Neural crest cell (in vitro differentiated cells): Measurements from ENCODE around the gene NOTUM. TPM values are rescaled to one million over a fixed set of nuclear protein-coding genes. Genes with fewer than 3 reads are reported as not detected.

Source experiments
- DNase-seq: peaks from one replicate; pipeline ENCODE4 v3.0.0; 2021; ENCODE audit warnings: low read depth, mixed read lengths, low spot score
- H3K27ac Mint-ChIP-seq: one replicate; pipeline ENCODE4 v1.8.0; 2021; ENCODE audit warnings: mild to moderate bottlenecking, mixed read lengths; ENCODE audit not compliant: unreplicated experiment
- H3K27me3 Mint-ChIP-seq: 2 replicates; pipeline ENCODE4 v1.8.0; 2021; ENCODE audit warnings: low read depth, mild to moderate bottlenecking, mixed read lengths
- H3K36me3 Mint-ChIP-seq: 2 replicates; pipeline ENCODE4 v1.8.0; 2021; ENCODE audit warnings: low read depth, mild to moderate bottlenecking, mixed read lengths
- H3K4me1 Mint-ChIP-seq: 2 replicates; pipeline ENCODE4 v1.8.0; 2021; ENCODE audit warnings: mixed read lengths
- H3K4me3 Mint-ChIP-seq: one replicate; pipeline ENCODE4 v1.8.0; 2021; ENCODE audit warnings: mild to moderate bottlenecking, mixed read lengths
- H3K9me3 Mint-ChIP-seq: 2 replicates; pipeline ENCODE4 v1.8.0; 2021; ENCODE audit warnings: mixed read lengths
- CTCF ChIP-seq: fragments of 200-600 bp; sonication (generic); conservative IDR thresholded peaks from 2 replicates; pipeline ENCODE4 v1.5.0; 2021; ENCODE audit warnings: antibody characterized with exemption, mild to moderate bottlenecking
- total RNA-seq: library from RNA; stranded (reverse); gene quantifications from 2 replicates; pipeline ENCODE4 v1.2.1, GENCODE V29; 2021

NOTUM gene
- total RNA-seq, 1 donor from 2014 or later, result 6.3 TPM

GRCh38 chr17:81939218-81939617 lies 21.8 kb downstream of the NOTUM start:
- Mint-ChIP-seq H3K36me3 (no peaks in the 10 kb centered on the region), H3K27ac (no peak overlapping the region), H3K9me3 (no peaks in the 10 kb centered on the region), H3K27me3 (no peaks in the 10 kb centered on the region), H3K4me3 (peak overlapping the region; percentile 31), H3K4me1 (peaks cover 26% of the 10 kb centered on the region)
- no peak for DNase-seq
- no peak for TF ChIP-seq CTCF

DNA sequence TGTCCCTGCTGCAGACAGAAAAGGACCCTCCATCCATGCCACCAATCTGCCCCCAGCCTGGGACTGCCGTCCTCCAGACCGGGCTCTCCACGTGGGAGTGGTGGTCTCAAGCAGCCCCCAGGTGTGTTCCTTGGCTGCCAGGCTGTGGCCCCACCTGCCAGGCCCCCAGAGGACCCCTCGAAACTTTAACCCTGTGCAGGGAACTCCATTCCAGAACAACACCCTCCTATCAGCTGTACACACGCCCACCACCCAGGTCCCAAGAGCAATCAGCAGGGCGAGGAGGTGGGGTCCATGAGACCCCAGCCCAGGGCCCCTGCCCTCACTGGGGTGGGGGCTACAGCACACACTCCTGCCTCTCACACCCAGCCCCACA lies 25.3 kb downstream of the NOTUM start:
- Mint-ChIP-seq H3K4me3 (peak overlapping the region; percentile 84), H3K4me1 (peaks cover 23% of the 10 kb centered on the region), H3K27me3 (no peaks in the 10 kb centered on the region), H3K27ac (no peak overlapping the region), H3K36me3 (no peaks in the 10 kb centered on the region), H3K9me3 (no peaks in the 10 kb centered on the region)
- no peak for TF ChIP-seq CTCF
- no peak for DNase-seq

DNA sequence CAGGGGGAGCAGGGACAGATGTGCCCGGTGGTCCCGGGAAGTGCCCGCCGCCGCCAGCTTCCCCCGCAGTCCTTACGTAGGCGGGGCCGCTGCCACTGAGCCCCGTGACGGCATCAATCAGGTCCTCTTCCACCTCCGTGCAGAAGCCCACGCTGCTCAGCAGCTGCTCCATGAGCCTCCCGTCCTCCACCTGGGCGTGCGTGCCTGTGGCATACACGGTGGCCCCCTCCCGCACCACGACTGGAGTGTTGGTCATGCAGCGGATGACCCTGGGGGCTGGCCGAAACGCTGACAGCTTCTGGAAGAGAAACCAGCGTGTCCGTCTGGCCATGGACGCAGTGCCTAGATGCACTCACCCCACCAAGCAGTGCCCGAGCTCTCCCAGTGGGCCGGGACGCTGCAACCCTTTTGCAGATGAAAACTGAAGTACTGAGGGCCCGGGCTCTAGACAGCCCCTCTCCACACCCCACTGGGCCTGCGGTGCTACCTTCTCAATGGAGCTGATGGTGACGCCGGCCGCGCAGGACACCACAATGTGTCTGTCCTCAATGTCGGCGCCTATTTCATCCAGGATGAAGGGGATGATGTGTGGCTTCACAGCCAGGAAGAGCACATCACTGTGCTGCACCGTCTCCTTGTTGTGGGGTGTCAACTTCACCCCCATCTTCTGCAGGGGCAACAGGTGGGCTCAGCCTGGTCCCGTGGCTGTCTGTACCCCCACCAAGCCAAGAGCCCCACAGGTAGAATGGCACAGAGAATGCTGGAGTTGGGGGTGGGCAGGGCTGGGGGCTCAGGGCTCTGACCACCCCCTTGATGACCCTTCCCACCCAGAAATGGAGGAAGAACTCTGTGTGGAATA lies 25.9 kb downstream of the NOTUM start:
- no peak overlapping the region for H3K27ac Mint-ChIP-seq

DNA sequence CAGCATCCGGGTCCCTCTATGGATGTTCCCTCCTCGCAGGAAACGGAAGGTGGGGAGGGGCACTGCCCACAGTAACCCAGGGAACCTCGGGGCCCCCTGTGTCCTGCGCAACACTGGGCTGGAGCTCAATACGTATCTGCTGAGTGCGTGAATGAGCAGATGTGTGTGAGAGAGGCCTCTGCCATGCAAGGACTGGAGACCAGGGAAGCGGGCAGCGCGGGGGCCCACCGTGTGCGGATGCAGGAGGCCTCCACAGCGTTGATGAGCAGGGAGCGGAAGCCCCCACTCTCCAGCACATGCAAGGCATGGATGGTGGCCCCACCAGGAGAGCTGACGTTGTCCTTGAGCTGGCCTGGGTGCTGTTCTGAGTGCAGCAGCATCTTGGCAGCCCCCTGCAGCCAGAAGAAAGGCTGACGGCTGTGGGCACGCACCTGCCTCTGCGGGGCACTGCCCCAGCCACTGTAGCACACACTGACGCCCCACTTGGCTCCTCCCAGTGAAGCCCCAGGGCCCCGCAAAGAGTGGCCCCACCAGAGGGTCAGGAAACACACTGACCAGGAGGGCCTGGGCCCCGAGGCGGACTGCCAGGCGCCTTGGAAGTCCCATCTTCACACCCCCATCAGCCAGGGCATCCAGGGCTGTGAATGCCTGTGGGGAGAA lies 26.8 kb downstream of the NOTUM start:
- no peaks in the 10 kb centered on the region for H3K9me3 Mint-ChIP-seq
- H3K4me1 Mint-ChIP-seq, result peaks cover 23% of the 10 kb centered on the region
- DNase-seq, result no peak
- peaks cover 2% of the 10 kb centered on the region for H3K27me3 Mint-ChIP-seq
- H3K36me3 Mint-ChIP-seq, result no peaks in the 10 kb centered on the region
- TF ChIP-seq CTCF, result no peak
- H3K27ac Mint-ChIP-seq, result no peak overlapping the region
- peak overlapping the region; percentile 74 for H3K4me3 Mint-ChIP-seq

More for the DNA sequence above, 25.9 kb downstream of the NOTUM start:
- Mint-ChIP-seq H3K4me3 (peak overlapping the region; percentile 84), H3K9me3 (no peaks in the 10 kb centered on the region), H3K27me3 (no peaks in the 10 kb centered on the region), H3K4me1 (peaks cover 23% of the 10 kb centered on the region), H3K36me3 (no peaks in the 10 kb centered on the region)
- no peak for DNase-seq
- no peak for TF ChIP-seq CTCF

GRCh38 chr17:81933178-81933699 lies 27.7 kb downstream of the NOTUM start:
- peaks cover 7% of the 10 kb centered on the region for H3K27me3 Mint-ChIP-seq
- H3K36me3 Mint-ChIP-seq, result no peaks in the 10 kb centered on the region
- H3K9me3 Mint-ChIP-seq, result no peaks in the 10 kb centered on the region
- H3K27ac Mint-ChIP-seq, result no peak overlapping the region
- peak overlapping the region; percentile 57 for H3K4me3 Mint-ChIP-seq
- H3K4me1 Mint-ChIP-seq, result peaks cover 19% of the 10 kb centered on the region
- DNase-seq, result no peak
- no peak for TF ChIP-seq CTCF
